CD4-positive, alpha-beta T cell treated with Interleukin-15 for 4 hours (primary cell): ENCODE measurements around the gene ALDH1B1.

Experiments used
- DNase-seq: peaks from one replicate; pipeline ENCODE4 v3.0.0-alpha.2; 2020; ENCODE audit warnings: low spot score

ALDH1B1 gene

GRCh38 chr9:38392235-38393127 is at the start of gene ALDH1B1:
TSS of gene ALDH1B1 (plus strand) at chr9:38392702. CDS start at chr9:38395749, 3,047 bp downstream.
- DNase-seq = peak; percentile 48

GRCh38 chr9:38343037-38343436 is 49.5 kb upstream of the ALDH1B1 start:
- DNase-seq = no peak

GRCh38 chr9:38343552-38343951 is 49.0 kb upstream of the ALDH1B1 start:
- DNase-seq = no peak

DNA sequence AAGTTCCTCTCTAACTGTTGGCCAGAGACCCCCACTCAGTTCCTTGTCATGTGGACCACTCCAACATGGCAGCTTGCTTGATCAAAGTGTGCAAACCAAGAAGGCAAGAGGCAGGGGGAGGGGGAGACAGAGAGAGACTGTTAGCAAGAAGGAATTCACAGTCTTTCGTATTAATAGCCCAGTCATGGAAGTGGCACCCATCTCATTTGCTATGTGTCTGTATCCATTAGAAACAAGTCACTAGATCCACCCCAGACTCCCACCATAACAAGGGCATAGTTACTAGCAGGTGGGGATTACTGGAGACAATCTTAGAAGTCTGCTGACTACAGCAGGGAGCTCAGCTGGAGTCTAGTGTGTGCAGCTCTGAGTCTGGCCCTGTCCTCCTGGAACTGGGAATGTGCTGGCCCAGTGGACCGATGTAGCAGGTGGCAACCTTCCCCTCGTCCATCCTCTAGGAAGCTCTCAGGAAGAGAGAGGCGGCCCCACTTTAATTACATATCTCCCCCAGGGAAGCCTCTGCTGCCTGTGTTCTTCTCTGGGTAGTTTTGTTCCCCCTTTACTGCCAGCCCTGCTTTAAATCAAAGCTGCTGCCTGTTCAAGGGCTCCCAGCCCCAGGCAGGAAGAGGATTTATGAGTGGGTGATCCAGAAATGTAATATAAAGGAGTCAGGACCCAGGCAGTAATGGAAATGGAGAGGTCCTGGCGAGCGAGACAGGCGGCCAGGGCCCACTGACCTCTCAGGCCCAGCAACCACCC is 47.8 kb upstream of the ALDH1B1 start:
- DNase-seq = no peak

- no peak for DNase-seq
These were observed 46.4 kb upstream of the ALDH1B1 start for GRCh38 chr9:38345851-38346755.

DNA sequence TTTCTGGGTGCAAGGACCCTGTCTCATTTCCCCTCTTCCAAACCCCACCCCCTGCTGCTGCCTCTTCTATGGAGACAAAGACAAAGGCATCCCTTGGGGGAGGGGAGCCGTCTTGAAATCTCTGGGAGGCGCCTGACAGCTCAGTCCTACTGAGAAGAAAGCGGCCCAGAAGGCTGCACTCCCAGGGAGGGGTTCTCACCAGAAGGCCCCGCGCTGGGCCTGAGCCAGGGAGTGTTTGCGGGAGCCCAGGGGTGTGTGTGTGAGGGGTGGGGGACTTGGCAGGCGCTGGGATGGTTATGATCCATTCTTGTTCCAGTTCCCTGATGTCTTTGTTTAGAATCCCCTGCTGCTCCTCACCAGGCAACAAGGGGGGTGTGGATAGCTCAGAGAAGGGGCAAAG is 45.7 kb upstream of the ALDH1B1 start:
- DNase-seq = no peak

DNA sequence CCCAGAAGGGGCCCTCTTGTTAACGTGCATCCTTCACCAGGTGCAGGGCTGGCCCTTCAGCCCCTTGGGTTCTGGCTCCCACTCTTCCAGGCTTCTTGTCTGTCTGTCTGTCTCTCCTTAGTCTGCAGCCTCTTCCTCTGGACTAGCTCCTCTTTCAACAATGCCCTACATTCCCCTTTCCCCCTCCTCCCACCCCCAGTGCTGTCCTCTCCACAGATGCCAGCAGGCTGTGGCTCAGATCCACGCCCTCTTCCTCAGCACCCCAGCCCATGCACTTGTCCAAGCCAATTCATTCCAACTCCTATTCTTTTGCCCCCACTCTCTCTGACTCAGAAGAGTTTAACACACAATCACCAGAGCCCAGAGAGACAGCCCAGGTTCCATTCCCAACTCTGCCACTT is 45.2 kb upstream of the ALDH1B1 start:
- DNase-seq = no peak

DNA sequence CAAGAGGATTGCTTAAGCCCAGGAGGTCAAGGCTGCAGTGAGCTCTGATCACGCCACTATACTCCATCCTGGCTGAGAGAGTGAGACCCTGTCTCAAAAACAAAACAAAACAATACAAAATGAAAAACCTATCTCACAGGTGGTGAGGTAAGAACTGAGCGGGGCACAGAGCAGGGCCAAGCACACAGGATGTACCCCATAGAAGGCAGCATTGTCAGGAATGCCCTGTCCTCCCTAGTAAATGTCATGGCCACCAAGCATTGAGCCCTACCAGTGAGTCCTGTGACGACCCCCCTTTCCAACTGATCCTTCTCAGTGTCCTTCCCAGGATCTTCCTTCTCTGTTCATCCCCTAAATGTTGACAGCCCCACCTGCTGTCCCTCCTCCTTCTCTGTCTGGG is 44.6 kb upstream of the ALDH1B1 start:
- DNase-seq = no peak

GRCh38 chr9:38350529-38350928 is 42.0 kb upstream of the ALDH1B1 start:
- DNase-seq = no peak

DNA sequence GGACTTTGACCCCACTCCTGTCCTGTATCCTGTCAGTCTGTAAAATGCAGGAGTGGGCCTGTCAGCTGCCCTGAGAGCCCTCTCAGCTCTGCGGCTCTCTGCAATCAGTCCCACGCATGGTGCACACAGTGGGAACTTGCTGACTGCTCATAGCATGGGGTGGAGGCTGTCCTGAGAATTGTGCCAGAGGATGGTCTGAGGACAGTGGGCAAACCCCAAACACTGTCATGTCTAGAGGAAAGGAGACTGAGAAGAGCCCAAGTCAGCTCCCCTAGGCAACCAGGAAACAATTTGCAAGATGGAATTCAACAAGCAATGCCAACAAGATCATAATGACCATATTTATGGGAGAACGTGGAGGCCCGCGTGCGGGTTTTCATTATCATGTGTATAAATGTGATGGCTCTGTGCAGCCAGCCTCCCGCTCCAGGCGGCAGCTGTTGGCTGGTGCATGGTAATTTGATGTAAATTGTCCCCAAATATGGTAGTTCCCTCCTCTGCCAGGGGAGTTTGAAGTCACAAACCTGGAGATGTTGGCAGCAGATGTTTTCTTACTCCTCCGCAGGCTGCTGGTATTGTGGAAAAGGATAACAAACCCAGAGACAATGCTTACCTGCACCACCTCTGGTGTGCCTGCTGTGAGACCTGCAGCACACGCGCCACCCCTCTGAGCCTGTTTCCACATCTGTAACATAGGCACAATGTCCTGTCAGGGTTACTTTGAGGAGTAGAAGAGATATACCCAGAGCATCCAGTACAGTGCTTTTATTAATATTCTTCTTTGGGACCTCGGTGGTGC is 39.8 kb upstream of the ALDH1B1 start:
- DNase-seq = no peak

GRCh38 chr9:38355115-38355514 is 37.4 kb upstream of the ALDH1B1 start:
- DNase-seq = no peak

DNA sequence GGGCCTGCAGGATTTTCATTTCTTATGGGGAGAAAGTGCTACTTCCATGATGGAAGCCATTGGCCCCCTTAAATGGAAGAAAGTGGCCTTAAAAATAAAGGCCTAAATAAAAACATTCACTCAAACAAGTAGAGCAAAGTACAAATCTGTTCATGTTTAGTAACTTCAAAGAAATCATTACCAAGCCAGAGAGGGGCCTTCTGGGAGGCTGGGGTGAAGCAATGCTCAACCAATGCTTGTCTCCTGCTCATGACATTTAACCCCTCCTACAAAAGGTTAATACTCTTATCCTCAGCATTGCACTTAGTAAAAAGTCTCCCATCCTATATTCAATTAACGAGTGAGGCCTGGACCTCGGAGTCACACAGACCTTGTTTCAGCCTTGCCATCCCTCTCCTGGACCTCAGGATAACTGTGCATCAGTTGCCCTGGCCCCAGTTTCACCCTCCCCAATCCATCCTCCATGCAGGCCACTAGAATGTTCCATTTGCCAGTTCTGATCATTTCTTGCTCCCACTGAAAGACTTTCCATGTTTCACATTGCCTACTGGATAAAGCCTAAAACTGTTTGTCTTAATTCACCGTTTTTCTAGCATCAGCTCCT is 36.9 kb upstream of the ALDH1B1 start:
- DNase-seq = no peak

- no peak for DNase-seq
These were observed 35.7 kb upstream of the ALDH1B1 start for GRCh38 chr9:38356851-38357250.

DNA sequence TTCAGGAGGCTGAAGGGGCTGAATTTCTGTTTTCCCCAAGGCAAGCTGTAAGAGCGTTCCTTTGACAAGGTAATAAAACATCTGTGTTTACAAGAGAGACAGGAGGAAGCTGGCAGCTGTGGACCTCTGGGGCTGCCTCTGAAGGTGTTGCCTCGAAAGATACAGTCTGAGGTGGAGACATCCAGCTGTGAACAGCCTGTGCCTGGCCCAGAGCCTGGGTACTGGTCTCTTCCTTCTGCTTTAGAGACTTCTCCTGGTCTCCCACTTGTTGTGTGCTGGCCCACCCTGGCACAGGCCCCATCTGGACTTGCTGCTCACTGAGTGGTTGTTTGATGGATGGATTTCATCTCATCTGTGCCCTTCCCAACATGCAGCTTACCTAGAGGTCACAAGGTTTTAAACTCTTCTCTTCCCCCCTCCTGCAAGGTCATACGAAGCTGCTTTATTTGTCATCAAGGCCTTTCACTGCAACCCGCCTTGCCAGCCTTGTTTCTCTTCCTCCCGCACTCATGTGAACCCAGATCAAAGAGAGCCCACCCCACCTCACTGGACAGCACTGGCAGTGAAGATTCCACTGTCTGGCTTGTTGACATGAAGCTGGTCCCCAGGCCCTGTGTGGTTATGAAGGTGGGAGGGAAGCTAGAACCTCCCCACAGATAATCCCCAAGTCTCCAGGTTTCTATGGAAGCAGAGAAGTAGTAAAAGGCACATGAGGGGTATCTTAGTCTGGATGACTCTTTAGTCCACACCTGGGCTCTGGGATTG is 35.0 kb upstream of the ALDH1B1 start:
- no peak for DNase-seq

- DNase-seq = no peak
These were observed 33.9 kb upstream of the ALDH1B1 start for GRCh38 chr9:38358390-38359296.

DNA sequence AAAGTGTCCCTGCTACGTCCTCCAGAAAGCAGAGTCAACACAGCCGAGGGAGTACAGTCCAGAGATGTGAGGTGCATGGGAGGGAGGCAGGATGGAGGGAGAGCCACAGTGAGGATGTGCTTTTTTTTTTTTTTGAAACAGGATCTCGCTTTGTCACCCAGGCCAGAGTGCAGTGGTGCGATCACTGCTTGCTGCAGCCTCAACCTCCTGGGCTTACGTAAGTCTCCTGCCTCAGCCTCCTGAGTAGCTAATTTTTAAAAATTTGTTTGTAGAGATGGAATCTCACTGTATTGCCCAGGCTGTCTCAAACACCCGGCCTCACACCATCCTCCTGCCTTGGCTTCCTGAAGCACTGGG is 33.2 kb upstream of the ALDH1B1 start:
- no peak for DNase-seq

DNA sequence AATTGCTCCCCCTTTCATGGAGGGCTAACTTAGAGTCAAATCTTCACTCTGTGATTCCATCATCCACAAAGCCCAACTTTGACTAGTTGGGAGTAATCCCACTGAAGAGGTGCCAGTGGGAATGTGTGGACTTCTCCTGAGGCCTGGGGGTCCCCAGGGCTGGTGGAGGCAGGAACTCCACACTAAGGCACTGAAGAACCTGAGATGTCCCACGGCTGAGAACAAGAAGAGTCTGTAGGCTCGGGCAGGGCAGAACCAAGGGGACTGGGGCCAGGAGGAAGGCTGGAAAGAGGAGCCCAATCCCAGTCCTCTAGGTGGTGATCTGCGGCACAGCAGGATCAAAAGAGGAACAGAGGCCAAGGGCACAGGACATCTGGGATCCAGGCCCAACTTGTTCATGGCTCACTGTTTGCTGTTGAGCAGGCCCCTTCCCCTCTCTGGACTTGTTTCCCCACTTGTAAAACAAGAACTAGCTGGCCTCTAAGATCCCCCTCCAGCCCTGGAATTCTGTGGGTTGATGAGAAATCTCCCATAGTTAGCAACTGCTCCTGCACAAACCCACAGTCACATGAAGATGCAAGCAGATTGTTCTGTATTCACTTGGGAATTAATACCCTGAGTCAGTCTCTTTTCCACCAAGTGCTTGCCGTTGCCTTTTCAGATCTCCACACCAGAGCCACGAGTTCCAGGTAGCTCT is 32.7 kb upstream of the ALDH1B1 start:
- DNase-seq = no peak

- no peak for DNase-seq
These were observed 31.5 kb upstream of the ALDH1B1 start for GRCh38 chr9:38360839-38361472.
